ENCODE measurements around the gene PLCB4.

The PLCB4 gene

DNA sequence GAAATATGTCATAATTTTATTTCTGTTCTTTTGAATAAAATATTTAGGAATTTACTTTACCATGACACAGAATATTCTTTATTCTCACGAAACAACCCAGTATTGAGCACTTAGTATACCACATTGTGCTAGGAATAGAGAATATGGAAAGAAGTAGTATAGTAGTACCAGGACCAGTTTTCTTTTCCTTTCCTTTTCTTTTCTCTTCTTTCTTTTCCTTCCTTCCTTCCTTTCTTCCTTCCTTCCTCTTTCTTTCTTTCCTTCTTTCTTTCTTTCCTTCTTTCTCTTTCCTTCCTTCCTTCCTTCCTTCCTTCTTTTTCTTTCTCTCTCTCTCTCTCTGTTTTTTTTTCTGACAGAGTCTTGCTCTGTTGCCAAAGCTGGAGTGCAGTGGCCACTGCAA lies 7.5 kb upstream of the PLCB4 start:
- DNase-seq (ENCODE audit: low read depth), result no peak

- DNase-seq (ENCODE audit: low read depth), result no peak
These were observed 6.8 kb upstream of the PLCB4 start for GRCh38 chr20:9062066-9062465.

DNA sequence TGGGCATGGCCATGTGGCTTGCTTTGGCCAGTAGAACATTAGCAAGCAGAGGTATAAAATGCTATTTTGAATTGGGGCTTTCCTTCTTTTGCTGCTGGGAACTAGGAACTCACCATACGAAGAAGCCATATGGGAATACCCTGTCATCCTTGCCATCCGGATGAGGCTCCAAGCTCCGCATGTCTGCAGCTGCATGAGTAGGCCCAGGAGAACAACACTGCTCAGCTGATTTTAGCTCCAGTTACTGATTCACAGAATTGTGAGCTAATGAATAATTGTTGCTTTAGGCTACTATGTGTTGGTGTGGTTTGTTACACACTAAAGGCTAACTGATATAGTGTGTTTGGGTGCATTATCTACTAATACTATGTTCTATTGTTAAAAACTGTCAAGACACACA lies 2.7 kb upstream of the PLCB4 start:
- DNase-seq (ENCODE audit: low read depth), result peak; percentile 72

- no peak for DNase-seq (ENCODE audit: low read depth)
These were observed 570 bp upstream of the PLCB4 start for GRCh38 chr20:9068233-9068801.

DNA sequence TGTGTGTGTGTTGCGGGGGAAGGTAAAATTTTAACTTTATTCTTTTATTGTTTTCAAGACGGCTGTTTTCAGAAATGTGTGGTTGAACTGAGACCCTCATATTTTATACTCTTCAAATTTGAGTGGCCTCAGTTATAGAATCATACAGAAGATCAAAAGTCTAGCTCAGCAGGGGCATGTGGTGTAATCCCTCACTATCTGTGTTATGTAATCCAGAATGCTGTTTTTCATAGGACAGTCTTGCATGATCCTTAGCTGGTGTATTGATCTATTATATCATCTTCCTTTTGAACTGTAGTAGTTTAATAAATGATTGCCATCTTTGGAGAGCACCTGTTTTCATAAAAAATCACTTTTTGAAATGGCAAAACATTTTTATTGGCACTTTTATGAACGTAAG lies 1.4 kb downstream of the PLCB4 start:
- DNase-seq (ENCODE audit: low read depth), result no peak

GRCh38 chr20:9071976-9072726 lies 3.3 kb downstream of the PLCB4 start:
- no peak for DNase-seq (ENCODE audit: low read depth)

DNA sequence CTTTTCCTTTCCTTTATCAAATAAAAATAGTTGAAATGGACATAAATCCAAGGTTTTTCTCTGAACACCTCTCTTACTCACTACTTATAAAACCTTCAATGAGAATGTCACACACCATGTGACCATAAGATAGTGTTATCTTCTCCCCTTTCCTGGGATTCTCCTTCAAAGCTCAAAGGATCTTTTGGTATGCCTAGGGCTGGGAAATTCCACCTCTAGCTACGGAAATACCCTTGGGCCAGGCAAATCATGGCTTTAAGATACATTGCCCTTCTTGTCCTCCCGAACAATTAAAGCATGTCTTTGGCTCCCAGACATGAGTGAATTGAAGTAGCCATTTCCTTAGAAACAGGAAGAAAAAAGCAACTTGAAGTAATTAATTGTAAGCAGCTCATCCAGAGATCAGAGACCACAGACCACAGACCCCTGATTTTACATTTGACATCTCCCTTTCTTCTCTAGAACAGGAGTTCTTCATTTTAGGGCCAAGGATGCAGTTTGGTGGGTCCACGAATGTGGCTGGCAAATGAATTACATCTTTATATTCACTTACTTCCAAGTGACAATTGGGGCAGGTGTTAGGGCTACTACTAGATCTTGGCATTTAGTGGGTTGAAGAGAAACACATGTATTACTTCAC lies 4.1 kb downstream of the PLCB4 start:
- no peak for DNase-seq (ENCODE audit: low read depth)

GRCh38 chr20:9075264-9076095 lies 6.6 kb downstream of the PLCB4 start:
- no peak for DNase-seq (ENCODE audit: low read depth)

- DNase-seq (ENCODE audit: low read depth), result no peak
These were observed 7.6 kb downstream of the PLCB4 start for GRCh38 chr20:9076440-9076839.

- DNase-seq (ENCODE audit: low read depth), result no peak
These were observed 10.2 kb downstream of the PLCB4 start for GRCh38 chr20:9078826-9079731.

DNA sequence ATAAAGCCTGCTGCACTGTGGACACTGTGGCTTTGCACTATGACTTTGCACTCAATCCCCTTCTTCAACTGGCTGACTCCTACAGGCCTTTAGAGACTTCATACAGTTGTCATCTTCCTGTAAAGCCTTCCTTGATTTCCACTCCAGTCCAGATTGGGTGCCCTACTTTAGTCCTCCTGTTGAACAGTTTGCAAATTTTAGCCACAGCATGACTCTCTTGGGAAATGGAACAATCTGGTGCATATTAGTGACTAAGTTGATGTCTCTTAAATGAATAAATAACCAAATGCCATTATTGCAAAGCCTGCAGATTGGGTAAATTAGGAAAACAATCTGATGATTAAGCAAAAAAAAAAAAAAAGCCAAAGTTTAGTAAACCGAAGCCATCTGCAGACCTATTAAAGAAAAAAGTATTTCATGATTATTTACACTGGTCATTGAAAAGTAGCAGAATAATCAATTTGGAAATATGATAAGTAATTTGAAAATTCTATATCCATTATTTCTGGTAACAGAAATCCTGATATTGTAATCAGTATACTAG lies 12.6 kb downstream of the PLCB4 start:
- DNase-seq (ENCODE audit: low read depth), result no peak

DNA sequence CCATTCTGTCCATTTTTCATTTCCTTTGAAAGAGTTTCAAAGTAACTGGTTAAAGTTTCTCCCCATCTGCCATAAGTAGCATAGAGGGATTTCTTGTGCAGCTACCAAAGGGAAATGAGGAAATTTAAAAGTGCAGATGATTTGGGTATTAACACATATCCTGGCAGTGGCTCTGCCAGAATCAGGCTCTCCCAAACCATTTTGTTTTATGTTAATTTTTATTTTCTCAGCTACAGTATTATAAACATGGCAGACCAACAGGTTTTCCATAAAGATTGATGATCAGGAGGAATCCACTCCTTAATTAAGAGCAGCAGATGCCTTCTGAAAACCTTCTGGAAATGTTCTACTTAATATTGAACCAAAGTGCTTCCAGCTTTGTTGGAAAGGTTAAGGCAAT lies 13.9 kb downstream of the PLCB4 start:
- no peak for DNase-seq (ENCODE audit: low read depth)

GRCh38 chr20:9087531-9088217 lies 18.8 kb downstream of the PLCB4 start:
- DNase-seq (ENCODE audit: low read depth), result no peak

DNA sequence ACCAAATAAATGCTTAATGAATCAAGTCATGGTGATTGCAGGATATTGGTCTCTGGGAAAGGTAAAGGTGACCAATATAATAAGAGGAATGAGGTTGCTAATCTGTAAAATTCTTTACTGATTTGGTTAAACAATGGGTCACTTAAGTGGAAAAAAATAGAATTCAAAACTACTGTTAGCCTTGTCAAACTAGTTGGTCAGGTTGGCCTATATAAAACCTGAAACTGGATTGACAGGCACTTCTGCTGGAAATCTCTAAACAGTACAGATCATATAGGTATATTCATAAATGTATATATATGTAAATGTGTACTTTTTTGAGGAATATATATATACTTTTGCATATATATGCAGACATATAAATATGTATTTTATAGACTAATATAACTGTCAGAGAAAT lies 19.7 kb downstream of the PLCB4 start:
- no peak for DNase-seq (ENCODE audit: low read depth)

- no peak for DNase-seq (ENCODE audit: low read depth)
These were observed 23.2 kb downstream of the PLCB4 start for GRCh38 chr20:9092113-9092512.

- DNase-seq (ENCODE audit: low read depth), result no peak
These were observed 23.8 kb downstream of the PLCB4 start for GRCh38 chr20:9092655-9093054.

- no peak for DNase-seq (ENCODE audit: low read depth)
These were observed 24.5 kb downstream of the PLCB4 start for GRCh38 chr20:9093218-9093957.

DNA sequence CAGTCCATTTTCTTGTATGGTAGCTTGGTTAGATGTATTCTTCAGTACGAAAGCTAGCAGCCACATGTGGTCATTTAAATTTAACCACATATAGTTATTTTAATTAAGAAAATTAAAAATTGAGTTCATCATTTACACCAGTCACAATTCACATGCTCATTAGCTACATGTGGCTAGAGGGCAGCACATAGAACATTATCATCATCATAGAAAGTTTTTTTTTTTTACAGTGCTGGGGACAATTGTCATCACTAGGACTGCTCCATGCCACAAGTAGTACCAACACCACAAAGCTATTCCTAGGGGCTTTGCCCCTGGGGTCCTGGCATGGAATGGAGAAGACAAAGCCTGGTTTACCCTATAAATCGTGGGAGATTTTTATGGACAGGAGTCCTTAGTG lies 30.5 kb downstream of the PLCB4 start:
- DNase-seq (ENCODE audit: low read depth), result no peak

DNA sequence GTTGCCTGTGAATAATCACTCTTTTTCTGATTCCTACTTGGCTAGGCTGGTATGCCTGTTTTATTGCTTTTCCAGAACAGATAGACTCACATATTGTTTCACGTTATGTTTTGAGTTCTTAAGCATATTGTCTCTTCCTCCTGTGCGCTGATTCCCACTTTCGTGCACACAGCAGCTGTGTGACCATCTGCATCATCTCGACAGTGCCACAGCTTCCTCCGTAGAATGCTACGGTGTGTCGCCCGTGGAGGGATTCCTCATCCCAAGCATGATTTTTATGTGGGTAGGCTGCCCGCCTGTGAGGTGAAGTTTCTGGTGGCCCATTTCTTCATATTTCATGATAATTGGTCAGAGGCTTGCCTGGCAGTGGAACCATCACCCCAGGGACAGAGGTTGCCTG lies 31.8 kb downstream of the PLCB4 start:
- DNase-seq (ENCODE audit: low read depth), result no peak

DNA sequence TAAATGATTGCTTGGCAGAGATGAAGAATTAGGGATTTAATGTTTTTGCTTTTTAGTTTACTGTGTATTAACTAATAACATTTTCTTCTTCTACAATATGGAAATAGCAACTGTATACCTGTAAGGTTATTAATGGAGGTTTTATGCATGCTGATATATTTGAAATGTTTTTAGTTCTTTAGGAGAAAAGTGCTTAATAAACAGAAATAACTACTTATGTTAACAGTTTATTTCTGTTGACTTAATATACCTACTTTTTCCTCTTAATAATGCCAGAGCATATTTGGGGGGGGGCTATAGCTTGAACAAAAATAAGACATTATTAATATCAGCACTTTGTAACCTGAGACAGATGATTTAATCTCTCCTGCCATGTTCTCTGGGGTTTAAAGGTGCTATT lies 33.6 kb downstream of the PLCB4 start:
- DNase-seq (ENCODE audit: low read depth), result no peak

Measured in stromal cell of bone marrow (primary cell).